ENCODE data around the gene COIL.
"Not testable (repeated sequence)": the region's sequence is repeated elsewhere in the genome, so short reads cannot be mapped to it uniquely, and the experiment has no call there.

DNA sequence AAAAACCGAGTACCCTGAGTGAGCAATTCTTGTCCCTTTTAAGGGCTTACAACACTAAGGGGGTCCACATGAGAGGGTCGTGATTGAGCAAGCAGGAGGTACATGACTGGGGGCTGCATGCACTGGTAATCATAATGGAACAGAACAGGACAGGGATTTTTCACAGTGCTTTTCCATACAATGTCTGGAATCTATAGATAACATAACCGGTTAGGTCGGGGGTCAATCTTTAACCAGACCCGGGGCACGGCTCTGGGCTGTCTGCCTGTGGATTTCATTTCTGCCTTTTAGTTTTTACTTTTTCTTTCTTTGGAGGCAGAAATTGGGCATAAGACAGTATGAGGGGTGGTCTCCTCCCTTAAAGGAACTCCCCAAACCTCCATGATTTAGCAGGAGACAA lies 4.8 kb upstream of the COIL start:
- TF ChIP-seq ZNF274 (IDR thresholded peaks at IDR 0.05; ENCODE audit: low read depth, low read length); ZFX (IDR thresholded peaks at IDR 0.05); EGR1 (IDR thresholded peaks at IDR 0.05; ENCODE audit: low read depth): not testable (repeated sequence)
- TF ChIP-seq, protein P1, sequence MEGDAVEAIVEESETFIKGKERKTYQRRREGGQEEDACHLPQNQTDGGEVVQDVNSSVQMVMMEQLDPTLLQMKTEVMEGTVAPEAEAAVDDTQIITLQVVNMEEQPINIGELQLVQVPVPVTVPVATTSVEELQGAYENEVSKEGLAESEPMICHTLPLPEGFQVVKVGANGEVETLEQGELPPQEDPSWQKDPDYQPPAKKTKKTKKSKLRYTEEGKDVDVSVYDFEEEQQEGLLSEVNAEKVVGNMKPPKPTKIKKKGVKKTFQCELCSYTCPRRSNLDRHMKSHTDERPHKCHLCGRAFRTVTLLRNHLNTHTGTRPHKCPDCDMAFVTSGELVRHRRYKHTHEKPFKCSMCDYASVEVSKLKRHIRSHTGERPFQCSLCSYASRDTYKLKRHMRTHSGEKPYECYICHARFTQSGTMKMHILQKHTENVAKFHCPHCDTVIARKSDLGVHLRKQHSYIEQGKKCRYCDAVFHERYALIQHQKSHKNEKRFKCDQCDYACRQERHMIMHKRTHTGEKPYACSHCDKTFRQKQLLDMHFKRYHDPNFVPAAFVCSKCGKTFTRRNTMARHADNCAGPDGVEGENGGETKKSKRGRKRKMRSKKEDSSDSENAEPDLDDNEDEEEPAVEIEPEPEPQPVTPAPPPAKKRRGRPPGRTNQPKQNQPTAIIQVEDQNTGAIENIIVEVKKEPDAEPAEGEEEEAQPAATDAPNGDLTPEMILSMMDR (IDR thresholded peaks at IDR 0.05 in 2 of 3, conservative IDR thresholded peaks at IDR 0.05 in 1 of 3; ENCODE audit: borderline replicate concordance in 1 of 3, insufficient read depth in 1 of 3, low read depth in 2 of 3, low read length in 2 of 3) = not testable (repeated sequence)
